ENCODE measurements around the gene AP4M1.
"Not testable (repeated sequence)": the region's sequence is repeated elsewhere in the genome, so short reads cannot be mapped to it uniquely, and the experiment has no call there.

The AP4M1 gene

DNA sequence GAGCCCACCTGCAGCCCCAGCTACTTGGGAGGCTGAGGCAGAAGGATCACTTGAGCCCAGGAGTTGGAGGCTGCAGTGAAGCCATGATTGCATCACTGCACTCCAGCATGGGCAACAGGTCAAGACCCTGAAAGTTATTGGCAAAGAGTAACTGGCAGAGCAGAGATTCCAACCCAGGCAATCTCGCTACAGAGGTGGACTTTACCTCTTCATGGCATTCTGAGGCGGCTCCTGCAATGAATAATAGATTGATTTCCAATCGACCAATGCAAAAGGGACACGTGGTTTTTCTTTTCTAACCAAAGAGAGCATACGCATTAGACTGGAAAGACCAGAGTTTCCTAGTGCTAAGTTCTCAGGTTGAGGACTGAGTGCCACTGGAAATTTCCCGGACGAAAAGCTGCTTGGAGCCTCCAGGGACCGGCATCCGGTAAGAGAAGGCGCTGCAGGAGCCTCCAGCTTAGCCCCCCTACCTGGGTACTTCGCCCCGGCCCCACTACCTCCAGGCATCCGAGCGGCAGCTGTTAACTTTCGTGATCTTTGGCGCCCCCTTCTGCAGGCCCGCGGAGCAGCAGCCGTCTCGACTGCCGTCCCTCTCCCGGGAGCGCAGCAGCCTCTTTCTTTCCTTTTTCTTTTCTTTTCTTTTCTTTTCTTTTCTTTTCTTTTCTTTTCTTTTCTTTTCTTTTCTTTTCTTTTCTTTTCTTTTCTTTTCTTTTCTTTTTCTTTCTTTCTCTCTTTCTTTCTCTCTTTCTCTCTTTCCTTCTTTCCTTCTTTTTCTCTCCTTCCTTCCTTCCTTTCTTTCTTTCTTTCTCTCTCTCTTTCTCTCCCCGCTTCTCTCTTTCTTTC is 29.4 kb downstream of the AP4M1 start:
- peak; percentile 66 to 83 for DNase-seq (ENCODE audit: low read depth in 2 of 2)

DNA sequence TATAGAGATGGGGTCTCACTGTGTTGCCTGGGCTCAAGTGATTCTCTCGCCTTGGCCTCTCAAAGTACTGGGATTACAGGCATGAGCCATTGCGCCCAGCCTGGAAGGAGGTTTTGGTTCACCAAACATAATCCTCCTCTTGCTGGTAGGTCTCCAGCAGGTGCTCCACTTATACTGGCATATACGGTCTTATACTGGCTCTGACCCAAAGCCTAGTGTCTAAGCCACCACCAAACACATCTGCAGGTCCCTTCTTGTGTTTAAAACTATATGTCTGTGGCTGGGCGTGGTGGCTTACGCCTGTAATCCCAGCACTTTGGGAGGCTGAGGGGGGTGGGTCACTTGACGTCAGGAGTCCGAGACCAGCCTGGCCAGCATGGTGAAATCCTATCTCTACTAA is 30.7 kb downstream of the AP4M1 start:
- no peak for DNase-seq (ENCODE audit: low read depth in 2 of 2)

DNA sequence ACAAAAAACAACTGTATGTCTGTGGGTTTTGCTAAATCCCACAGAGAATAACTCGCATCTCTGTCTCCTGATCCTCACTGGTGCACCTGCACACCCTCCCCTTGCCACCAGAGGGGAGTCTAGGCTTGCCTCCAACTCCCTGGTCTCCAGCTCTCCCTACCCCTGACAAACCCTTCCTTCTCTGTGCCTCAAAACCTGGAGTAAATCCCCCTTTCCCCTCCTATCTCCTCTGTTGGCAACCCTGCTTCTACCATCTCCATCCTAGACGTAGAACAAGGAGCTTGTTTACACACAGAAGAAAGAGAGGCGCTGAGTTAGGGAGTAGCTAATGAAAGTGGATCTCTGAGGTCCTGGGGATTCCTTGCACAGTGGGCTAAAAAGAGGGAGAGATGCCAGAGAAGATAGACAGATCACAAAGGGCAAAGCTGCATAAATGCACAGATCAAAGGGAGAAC is 31.3 kb downstream of the AP4M1 start:
- DNase-seq (ENCODE audit: low read depth in 2 of 2), result peak; percentile 45 to 64

DNA sequence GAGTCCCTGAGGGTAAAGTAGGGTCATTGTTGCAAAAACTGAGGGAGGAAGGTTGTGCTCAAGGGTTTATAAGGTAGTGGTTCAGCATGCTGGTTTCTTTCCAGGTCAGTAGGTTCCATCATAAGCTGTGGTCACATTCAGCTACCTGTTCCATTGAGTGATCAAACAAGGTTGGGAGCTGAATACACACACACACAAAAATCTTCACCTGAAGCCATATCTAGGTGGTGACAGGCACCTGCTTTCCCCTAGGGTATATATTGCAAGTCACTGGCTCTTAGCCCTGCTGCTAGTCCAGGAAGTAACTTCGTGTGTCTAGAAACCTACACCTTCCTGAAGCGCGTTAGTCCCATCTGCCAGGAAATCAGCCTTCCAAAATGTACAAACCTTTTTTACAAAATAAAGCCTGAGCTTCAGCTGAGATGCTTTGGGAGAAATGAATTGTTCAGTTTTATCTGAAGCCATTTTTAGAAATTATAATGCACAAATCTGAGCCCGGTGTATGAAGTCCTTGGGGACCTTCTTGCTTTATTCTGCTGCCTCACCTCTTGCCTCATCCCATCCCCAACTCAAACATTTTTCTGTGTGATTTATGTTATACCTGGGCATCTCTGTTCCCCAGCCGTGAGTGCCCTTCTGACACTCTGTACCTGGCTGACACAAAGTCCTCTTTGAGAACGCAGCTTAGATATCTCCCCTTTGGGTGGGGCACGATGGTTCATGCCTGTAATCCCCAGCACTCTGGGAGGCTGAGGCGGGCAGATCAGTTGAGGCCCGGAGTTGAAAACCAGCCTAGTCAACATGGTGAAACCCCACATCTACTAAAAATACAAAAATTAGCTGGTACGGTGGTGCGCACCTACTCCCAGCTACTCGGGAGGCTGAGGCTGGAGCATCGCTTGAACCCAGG is 36.7 kb downstream of the AP4M1 start:
- DNase-seq (ENCODE audit: low read depth in 2 of 2), result no peak

DNA sequence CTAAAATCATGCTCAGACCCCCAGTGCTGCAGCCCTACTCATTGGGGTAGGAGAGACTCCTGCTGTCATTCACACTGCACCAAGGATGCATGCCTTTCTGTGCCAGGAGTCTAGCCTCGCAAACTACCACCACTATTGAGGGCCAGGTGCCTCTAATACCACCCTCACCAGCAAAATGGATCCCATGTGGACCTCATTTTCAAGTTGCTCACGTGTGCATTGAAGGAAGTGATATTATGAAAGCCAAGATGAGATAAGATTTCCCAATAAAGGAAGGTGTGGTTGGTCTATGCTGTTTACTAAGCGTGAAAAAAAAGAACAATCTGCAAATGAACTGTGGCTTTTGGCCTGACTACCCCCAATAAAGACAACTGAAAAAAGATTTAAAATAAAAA is 40.1 kb downstream of the AP4M1 start:
- no peak for DNase-seq (ENCODE audit: low read depth in 2 of 2)

DNA sequence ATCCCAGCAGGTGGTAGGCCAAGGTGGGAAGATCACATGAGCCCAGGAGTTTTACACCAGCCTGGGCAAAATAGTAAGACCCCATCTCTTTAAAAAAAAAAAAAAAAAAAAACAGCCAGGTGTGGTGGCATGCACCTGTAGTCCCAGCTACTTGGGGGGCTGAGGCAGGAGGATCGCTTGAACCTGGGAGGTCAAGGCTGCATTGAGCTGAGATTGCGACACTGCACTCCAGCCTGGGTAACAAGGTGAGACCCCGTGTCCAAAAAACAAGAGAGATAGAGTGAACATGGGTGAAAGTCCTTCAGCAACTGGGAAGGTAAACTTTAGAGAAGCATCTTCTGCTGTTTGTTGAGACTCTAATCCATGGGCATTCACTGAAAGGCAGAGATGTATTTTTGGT is 41.0 kb downstream of the AP4M1 start:
- no peak for DNase-seq (ENCODE audit: low read depth in 2 of 2)

DNA sequence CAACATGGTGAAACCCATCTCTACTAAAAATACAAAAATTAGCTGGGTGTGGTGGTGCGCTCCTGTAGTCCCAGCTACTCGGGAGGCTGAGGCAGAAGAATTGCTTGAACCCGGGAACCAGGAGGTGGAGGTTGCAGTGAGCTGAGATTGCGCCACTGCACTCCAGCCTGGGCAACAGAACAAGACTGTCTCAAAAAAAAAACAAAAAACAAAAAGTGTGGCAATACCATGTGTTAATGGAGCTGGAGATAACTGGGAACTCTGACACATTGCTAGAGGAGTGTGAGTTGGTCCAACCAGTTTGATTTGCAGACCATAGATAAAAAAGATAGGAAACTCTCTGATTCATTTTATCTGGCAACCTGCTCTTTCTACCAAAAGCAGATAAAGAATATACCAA is 44.9 kb downstream of the AP4M1 start:
- not testable (repeated sequence) for DNase-seq (ENCODE audit: low read depth in 2 of 2)

DNA sequence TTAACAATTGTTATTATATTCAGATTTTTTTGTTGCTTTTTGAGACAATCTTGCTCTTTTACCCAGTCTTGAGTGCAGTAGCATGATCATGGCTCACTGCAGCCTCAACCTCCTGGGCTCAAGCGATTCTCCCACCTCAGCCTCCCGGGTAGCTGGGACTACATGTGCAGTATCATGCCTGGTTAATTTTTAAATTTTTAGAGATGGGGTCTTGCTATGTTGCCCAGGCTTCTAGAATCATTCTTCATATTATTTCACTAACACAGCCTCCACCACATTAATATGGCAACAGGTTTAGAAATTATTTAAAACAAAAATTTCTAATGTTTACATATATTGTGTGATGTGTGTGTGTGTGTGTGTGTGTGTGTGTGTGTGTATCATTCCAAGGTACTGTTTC is 45.8 kb downstream of the AP4M1 start:
- DNase-seq (ENCODE audit: low read depth in 2 of 2), result no peak

DNA sequence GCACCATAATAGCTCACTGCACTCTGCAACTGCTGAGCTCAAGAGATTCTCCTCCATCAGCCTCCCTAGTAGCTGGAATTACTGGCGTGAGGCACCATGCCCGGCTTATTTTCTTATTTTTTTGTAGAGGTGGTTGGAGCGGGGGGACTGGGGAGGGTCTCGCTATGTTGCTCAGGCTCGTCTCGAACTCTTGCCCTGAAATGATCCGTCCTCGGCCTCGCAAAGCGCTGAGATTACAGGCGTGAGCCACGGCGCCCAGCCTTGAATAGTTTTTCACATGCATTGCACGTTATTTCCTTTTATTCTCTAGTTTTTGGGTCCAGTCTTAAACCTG is 46.7 kb downstream of the AP4M1 start:
- DNase-seq (ENCODE audit: low read depth in 2 of 2), result no peak

DNA sequence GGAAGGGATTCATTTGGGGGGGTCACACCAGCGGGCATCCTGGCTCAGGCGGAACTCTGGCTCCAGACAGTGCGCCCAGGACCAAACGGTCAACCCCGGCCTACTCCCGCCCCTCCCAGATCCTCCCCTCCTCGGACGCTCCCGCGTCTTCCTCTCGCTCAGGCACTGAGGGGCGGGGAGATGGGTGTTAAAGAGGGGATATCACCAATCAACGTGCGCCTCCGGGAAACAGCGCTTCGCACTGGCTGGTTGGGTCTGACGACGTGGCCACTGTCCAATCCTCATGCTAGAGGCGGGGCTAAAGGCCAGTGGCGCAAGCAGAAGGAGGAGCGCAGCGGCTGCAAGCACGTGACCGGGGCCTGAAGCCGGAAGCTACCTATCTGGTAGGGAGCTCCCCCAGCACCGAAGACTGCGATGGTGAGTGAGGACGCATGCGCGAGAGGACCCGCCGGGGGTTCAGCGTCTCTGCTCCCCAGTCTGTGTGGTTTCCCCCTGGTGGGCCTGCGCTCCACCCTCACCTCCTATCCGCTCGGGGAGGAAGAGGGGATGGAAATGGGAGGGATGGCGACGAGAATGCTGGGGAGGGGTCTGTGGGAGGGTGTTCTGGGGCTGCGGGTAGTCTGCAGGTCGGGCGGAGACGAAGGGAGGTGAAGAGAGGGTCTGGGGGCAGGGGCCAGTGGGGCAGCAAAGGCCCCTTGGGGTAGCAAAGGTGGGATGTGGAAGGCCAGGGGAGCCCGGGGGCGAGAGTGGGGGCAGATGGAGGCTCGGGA is 47.3 kb downstream of the AP4M1 start, which contains the start of gene LAMTOR4:
LAMTOR4 (plus strand) TSS at position 360 of the 770 bp plus-strand sequence; CDS start at position 415, 55 bp downstream.
- DNase-seq (ENCODE audit: low read depth in 2 of 2), result peak; percentile 98

DNA sequence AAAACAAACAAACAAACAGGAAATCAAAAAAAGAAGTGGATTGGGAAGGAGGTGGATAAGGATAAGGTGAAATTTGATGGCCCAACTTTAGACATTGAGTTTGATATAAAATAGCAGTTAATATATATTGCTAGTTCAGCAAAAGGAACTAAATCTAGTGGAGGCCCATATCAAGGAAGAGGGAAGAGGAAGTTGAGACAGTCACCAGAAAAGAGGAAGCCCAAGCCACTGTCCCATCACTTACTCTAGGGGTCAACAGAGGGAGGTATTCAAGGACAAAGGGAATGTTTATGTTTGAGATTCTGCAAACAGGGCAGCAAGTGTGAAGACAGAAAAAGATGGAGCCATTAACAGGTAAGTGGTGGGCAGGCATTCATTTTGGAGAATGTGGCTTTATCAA is 51.0 kb downstream of the AP4M1 start:
- no peak for DNase-seq (ENCODE audit: low read depth in 2 of 2)

DNA sequence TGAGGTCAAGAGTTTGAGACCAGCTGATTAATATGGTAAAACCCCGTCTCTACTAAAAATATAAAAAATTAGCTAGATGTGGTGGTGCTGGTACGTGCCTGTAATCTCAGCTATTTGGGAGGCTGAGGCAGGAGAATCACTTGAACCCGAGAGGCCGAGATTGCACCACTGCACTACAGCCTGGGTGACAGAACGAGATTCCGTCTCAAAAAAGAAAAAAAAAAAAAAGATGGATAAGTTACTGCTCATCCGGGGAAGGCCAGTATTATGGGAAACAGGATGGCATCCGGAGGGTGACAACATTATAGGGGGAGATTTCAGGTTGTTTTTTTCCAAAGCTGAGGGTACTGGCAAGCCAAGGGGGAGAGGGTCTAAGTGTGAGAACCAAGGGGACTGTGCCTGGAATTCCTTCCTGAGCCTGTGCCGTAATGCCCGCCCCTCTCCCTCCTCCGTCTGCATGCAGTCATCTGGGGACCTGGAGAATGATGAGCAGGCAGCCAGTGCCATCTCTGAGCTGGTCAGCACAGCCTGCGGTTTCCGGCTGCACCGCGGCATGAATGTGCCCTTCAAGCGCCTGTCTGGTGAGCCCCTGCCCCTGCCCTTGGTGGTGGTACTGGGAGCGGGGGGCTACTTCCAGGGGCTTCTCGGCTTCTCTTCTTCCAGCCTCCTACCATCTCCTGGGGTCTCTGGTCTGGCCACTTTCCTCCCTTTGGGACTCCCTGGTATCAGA is 51.7 kb downstream of the AP4M1 start:
- DNase-seq (ENCODE audit: low read depth in 2 of 2), result no peak

DNA sequence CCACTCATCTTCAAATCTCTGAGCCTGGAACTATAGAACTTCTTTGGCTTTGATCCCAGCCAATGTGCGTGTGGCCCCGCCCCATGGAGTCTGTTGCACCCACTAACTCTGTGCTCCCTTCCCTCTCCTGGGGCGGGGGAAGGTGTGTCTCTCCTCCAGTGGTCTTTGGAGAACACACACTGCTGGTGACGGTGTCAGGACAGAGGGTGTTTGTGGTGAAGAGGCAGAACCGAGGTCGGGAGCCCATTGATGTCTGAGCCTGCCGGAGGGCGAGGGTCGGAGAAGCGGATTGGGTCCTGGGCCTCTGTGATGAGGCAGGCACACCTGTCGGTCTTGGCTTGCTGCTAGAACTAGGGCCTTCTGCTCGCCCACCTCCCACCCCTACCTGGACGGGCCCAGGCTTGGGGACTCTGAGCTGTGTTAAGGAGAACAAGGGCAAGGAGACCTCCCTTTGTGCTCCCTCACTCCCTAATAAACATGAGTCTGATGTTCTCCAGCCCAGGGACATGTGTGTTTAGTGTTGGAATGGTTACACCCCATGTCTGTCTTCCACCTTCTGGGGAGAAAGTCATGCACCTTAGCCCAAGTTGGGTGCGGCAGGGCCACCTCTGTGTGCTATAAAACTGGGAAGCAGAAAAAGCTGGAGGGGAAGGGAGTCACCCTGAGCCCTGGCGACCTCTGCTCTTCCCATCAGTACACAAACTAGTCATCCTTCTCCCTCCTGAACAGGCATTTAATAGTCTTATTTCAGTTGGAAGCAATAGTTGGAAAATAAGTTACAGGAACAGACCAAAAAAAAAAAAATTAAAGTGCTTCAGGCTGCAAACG is 52.5 kb downstream of the AP4M1 start:
- no peak for DNase-seq (ENCODE audit: low read depth in 2 of 2)

DNA sequence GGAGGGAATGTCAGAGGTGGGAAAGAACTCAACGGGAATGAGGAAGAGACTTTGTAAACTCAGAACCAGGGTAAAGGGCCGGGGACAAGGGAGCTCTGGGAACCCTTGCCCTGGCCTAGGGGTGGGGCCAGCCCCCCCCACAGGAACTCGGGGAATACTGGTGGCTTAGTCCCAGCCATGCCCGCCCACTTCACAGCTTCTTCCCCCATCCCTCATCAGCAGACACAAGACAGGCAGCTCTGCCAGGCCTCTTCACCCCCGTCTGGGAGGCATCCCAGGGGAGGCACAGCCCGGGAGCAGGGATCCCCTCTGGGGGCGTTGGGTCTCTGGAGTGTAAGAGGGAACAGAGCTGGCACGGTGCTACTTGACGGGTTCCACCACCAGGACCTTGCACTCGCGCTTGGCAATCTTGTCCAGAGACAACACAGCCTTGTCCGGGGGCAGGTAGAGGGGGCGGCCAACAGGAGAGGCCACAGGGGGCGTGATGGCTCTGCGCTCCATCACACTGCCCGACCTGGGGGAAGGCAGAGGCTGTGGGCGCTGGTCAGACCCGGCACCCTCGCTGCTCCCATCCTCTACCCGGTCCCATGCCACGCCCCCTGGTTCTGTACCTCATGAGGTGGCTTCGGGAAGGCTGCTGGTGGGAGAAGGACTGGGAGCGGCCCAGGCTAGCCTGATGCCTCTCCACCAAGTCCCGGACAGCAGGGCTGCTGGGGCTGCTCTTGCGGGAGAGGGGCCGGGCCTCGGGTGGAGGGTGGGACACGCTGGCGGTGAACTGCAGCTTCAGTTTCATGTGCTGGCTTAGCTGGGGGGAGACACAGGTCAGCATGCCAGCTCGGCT is 53.4 kb downstream of the AP4M1 start:
- DNase-seq (ENCODE audit: low read depth in 2 of 2), result no peak

DNA sequence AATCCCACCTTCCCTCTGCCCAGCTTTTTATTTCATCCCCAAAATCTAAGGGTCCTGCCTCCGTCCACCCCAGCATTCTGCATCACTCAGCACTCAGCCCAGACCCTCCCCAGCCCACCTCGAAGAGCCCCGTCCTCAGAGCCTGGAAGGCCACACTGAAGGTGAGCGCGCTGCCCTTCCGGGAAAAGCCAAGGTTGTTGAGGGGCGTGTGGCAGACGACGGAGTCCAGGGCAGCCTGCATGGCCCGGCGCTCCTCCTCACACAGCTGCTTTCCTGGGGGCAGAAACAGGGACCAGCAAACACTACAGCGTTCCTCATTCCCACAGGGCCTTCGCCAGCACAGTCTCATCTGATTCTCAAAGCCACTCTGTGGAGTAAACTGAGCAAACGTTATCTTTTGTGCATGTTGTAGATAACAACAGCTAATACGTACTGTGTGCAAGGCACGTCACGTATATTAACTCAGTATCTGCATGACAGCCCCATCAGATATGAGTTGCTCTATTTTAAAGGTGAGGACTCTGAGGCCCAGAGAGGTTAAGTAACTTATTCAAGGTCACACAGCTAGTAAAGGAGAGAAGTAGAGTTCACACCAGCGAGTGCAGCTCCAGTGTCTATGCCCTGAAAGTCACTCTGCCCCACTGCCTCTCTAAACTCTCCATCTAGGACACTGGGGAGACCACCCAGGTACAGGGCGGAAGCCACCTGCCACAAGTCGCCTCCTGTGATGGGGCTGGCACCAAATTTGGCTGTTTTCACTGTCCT is 54.3 kb downstream of the AP4M1 start:
- no peak for DNase-seq (ENCODE audit: low read depth in 2 of 2)

DNA sequence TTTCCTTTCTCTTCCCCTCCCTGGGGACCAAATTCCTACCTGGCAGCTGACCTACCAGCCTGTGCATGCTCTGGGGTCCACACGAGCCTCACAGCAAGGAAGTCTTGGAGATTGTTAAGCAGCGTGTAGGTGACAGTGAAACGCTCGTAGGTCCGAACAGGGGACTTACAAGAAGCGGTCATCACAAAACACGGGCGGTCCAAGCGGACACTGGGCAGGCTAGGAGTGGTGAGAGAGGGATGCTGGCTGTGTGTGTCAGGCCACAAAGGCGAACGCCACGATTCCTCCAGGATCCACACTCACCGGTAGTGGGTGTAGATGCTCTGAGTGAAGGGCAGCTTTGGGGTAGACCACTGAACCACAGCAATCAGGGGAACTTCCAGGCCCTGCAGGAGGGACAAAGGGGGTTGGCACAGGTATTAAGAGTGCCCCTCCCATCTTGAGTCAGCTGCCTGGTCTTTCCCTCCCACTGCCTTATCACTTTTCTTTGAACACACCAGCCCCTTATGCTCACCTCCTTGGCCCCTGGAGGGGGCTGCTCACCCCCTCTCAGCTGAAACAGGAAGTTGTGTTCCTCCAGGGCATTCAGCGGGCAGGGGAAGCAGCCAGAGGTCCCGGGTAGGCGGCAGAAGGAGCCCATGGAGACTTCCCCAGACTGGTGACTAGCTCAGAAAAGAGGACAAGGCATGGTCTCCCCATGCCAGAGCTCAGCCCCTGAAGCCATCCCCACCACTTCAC is 55.1 kb downstream of the AP4M1 start:
- DNase-seq (ENCODE audit: low read depth in 2 of 2), result no peak

DNA sequence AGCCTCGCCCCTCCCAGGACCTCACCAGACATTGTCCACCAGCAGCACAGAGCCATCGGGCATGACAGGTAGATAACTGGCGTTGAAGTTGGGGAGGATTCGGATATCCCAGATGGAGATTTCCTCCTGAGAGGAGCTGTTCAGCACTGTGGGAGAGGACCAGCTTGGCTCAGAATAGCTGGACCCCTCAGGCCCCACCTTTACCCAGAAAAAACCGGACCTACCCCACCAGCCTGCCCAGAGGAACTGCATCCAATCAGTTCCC is 55.6 kb downstream of the AP4M1 start:
- no peak for DNase-seq (ENCODE audit: low read depth in 2 of 2)

Data from stimulated activated CD4-positive, alpha-beta T cell treated with anti-CD3 and anti-CD28 coated beads, Interleukin-15, amount 100 ng/mL, for 48 hours (primary cell).